Astrocyte of the spinal cord (primary cell): ENCODE data around the gene STRC.
"Not testable (repeated sequence)": the region's sequence is repeated elsewhere in the genome, so short reads cannot be mapped to it uniquely, and the experiment has no call there.

Experiments
- DNase-seq: peaks from one replicate; pipeline ENCODE4 v3.0.0; 2011; ENCODE audit warnings: low read depth, low spot score
- H3K4me3 ChIP-seq: 2 replicates; pipeline ENCODE4 v1.5.1; 2011; ENCODE audit warnings: low read depth, mild to moderate bottlenecking, low read length, moderate library complexity
- in situ Hi-C: cut with HindIII; loops from 2 replicates; pipeline ENCODE4 v1.10.0; 2017; ENCODE audit warnings: low sequenced_read_pairs
- TF ChIP-seq, protein P1 (sequence below): IDR thresholded peaks from 2 replicates; pipeline ENCODE4 v1.5.1; 2012; ENCODE audit warnings: low read depth, mild to moderate bottlenecking, low read length, inconsistent platforms

The STRC gene

DNA sequence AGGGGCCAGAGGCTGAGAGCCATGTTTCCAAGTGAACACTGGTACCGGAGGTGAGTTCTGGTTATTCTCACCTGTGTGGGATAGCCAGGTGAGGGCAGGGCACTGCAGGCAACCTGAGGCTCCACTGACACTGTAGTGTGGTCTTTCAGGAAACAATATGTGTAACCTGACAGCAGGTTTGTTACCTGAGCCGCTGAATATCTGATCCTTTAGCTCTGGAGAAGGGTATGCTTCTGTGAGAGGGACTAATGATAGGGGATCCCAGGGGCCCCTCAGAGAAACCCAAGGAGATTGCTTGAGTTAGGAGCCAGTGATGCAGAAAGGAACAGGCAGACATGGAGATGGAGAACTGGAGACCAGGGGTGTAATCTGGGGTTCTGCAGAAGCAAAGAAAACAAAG, at the start of gene STRC:
STRC (minus strand) TSS at position 101 of the 400 bp plus-strand sequence; CDS start at position 23, 78 bp downstream.
- in situ Hi-C loops = not testable (repeated sequence)

DNA sequence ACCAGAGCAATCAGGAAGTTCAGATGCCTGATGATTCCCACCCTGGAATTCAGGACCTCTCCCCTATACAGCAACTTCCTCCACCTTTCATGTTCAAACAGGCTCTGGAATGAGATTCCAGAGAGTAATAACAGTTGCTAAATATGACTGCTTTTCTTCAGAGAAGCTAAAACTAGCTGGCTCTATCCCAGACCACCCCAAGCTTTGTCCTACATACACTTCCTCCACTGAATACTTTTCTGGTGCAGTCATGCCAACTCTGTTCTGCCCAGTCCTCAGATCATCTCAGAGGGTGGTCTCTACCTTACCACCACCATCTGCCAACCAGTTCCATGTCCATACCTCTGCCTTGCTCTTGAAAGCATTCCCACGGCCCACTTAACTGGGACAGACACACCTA, 47.6 kb upstream of the STRC start:
- DNase-seq, H3K4me3 ChIP-seq, in situ Hi-C loops: not testable (repeated sequence)

More for the DNA sequence above, at the start of gene STRC:
- not testable (repeated sequence) for H3K4me3 ChIP-seq, DNase-seq

DNA sequence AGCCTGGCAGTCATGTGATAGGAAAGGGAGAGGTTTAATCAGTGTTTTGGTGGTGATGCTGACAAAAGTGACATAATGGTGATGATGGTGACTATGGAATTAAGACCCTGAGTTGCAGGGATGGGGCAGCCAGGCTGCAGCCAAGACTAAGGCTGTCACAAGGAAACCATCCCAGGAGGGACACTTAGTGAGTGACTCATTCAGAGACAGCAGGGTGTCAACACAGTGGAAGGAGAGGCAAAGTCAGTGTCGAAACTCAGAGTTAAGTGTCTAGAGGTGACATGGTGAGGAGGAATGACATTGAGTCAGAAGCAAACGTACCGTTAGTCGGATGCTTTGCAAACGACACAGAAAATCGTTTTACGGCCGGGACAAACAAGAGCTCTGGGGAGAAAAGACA, 44.7 kb upstream of the STRC start:
- DNase-seq, in situ Hi-C loops, H3K4me3 ChIP-seq: not testable (repeated sequence)

DNA sequence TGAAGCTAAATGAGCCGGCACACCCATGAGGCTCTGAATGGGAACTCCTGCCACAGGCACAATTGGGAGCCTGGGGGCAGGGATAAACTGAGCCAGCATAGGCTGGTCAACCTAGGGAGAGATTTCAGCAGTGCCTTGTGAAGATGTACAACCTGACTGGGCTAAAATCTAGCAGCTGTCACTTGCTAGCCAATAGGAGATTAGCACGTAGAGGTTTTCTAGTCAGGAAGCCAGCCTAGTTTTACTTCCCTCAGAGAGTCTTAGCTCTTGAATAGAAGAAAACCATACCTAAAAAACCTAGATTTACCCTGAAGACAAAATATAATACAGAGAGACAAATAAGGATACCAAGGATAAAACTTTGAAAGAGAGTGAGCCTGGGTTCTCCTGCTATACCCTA, 43.7 kb upstream of the STRC start:
- in situ Hi-C loops, H3K4me3 ChIP-seq, DNase-seq: not testable (repeated sequence)

DNA sequence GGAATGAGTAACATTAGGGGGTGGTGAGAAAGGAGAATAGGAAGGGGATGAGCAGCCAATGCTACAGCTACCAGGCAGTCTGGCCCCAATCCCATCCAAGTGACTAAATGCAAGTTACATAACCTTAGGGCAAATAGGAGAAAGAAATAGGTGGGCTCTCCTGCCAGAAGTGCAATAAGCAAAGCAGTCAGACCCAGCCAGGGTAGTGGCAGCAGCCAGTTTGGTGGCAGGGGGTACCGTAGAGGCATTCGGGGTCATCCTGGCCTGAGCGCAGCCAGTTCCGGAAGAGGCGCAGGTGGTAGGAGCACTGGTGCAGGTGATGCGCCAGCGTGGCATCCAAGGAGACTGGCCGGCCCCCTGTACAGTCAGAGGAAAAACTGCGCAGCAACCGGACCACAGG, 41.1 kb upstream of the STRC start:
- DNase-seq, H3K4me3 ChIP-seq, in situ Hi-C loops: not testable (repeated sequence)

DNA sequence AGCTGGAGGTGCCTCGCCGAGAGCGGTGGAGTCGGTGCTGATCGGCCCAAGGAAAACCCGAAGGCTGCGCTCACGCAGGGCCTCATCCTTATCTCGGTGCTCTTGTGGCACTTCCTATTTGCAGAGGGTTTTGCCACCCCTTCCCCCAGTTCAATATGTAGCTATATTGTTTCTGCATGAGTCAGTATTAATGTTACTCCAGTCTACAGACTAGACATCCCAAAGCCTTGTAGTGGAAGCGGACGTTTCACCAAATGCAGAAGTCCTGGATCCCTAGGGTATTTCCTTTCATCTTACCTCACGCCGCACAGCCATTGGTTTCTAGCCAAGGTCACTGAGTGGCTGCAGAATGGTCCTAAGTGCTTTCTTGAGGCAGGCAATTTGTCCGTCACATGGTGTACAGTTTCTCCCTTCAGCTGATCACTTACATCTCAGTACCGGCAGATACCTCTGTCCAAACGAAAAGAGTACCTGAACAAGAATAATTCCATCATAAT, 30.9 kb upstream of the STRC start:
- H3K4me3 ChIP-seq, DNase-seq, in situ Hi-C loops: not testable (repeated sequence)

DNA sequence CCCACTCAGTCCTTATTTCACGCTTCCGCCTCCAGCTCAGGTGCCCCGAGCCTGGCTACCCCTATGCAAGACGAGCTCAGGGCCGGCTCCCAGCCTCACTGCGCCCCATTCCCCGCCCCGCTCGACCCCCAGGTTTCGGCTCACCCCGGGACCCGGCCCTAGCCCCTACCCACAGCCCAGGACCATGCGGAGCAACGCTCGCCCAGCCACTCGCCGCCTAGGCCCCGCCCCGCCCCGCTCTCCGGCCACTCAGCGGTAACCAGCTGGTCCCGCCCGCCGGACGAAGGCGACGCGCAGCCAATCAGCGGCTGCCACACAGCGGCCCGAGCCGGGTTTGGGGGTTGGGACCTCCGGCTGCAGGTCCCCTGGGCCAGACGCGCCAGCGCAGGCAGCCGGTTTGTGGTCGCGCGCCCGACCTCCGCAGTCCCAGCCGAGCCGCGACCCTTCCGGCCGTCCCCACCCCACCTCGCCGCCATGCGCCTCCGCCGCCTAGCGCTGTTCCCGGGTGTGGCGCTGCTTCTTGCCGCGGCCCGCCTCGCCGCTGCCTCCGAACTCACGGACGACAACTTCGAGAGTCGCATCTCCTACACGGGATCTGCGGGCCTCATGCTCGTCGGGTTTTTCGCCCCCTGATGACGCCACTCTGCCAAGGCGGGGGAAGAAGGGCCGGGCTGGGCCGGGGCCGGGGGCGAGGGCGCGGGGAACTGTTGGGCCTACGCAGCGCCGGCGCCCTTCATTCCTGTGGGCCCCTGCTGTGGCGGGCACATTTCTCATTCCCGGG, 30.2 kb upstream of the STRC start, which contains the start of gene CATSPER2:
CATSPER2 (minus strand) TSS at position 196 of the 781 bp plus-strand sequence. CDS start 783 bp downstream, outside the sequence.
- TF ChIP-seq, protein P1, sequence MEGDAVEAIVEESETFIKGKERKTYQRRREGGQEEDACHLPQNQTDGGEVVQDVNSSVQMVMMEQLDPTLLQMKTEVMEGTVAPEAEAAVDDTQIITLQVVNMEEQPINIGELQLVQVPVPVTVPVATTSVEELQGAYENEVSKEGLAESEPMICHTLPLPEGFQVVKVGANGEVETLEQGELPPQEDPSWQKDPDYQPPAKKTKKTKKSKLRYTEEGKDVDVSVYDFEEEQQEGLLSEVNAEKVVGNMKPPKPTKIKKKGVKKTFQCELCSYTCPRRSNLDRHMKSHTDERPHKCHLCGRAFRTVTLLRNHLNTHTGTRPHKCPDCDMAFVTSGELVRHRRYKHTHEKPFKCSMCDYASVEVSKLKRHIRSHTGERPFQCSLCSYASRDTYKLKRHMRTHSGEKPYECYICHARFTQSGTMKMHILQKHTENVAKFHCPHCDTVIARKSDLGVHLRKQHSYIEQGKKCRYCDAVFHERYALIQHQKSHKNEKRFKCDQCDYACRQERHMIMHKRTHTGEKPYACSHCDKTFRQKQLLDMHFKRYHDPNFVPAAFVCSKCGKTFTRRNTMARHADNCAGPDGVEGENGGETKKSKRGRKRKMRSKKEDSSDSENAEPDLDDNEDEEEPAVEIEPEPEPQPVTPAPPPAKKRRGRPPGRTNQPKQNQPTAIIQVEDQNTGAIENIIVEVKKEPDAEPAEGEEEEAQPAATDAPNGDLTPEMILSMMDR = no peak
- H3K4me3 ChIP-seq = no peak within 1 kb of the TSS
- in situ Hi-C loops = no loop called here

DNA sequence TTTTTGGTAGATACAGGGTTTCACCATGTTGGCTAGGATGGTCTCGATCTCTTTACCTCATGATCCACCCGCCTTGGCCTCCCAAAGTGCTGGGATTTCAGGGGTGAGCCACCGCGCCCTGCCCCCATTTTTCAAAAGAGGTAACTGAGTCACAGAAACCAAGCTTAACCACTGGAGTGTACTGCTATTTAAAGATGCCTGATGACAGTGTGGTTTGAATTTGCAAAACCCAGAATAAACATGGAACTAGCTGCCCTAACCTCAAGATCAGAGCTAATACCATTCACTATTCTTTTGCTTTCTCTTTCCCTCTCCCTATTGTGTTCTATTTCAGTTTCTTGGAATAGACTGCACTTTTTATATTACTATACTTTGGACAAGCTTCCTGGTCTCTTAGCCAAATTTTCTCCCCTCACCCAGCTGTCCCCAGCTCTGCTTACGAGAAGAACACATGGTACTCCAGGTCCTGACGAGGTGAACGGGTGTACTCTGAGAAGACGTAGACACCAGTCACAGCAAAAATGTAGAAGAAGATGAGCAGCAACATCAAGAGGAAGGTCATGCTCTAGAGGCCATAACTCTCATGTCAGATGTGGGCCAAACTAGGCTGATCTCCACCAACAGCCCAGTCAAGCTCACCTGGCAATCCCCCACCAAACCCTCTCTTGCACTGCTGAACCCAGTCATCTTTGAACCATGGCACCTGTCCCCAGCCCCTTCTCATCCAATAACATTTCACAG, 20.0 kb upstream of the STRC start:
- in situ Hi-C loops, DNase-seq, H3K4me3 ChIP-seq: not testable (repeated sequence)

More for the DNA sequence above, 30.2 kb upstream of the STRC start, which contains the start of gene CATSPER2:
- DNase-seq = no peak

DNA sequence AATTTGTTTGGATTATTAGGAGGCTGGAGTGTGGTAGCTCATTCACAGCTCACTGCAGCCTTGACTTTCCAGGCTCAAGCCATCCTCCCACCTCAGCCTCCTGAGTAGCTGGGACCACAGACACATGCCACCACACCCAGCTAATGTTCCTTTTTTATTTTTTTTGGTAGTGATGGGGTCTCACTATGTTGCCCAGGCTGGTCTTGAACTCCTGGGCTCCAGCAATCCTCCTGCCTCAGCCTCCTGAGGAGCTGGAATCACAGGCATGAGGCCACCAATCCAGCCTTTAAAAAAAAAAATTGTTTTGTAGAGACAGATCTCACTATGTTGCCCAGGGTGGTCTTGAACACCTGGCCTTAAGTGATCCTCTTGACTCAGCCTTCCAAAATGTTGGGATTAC, 8.3 kb upstream of the STRC start:
- DNase-seq, H3K4me3 ChIP-seq, in situ Hi-C loops: not testable (repeated sequence)

DNA sequence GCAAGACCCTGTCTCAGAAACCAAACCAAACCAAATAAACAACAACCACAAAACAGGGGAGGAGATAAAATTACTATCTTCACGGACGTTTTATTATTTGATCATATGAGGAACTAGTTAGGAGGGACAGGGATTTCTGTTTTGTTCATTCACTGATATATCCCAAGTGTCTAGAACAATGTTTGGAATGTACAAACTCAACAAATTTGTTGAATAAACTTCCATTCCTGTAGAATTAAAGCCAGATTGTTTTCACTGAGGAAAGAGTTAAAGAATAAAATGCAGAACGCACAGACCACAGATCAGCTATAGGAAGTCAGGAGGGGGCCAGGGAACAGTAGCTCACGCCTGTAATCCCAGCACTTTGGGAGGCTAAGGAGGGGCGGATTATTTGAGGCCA, 6.5 kb upstream of the STRC start:
- no peak for DNase-seq

DNA sequence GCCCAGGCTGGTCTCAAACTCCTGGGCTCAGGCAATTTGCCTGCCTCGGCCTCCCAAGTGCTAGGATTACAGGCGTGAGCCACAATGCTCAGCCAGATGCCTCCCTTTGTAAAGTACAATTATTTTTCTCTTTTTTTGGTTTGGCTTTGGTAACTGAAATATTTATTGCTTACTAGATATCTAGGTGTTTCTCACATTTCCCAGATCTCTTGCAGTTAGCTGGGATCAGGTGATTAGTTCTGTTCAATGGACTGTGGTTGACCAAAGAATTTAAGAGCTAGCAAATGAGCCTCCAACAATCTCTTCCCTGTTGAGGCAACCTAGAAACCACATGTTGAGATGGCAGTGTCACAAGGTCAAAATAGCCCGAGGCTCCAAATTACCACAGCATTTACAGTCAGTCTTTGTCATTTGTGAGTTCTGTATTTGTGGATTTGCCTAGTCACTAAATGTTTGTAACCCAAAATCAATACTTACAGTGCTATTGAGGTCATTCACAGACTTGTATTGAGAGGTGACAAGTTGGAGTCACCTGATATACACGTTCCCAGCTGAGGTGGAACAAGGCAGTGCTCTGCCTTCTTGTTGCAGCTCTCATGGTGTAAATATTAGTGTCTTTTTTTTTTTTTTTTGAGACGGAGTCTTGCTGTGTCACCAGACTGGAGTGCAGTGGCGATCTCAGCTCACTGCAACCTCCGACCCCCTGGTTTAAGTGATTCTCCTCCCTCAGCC, 3.6 kb upstream of the STRC start:
- in situ Hi-C loops, H3K4me3 ChIP-seq, DNase-seq: not testable (repeated sequence)

More for the DNA sequence above, 6.5 kb upstream of the STRC start:
- in situ Hi-C loops = no loop called here
- TF ChIP-seq, protein P1 = no peak
- no peak overlapping the region for H3K4me3 ChIP-seq

DNA sequence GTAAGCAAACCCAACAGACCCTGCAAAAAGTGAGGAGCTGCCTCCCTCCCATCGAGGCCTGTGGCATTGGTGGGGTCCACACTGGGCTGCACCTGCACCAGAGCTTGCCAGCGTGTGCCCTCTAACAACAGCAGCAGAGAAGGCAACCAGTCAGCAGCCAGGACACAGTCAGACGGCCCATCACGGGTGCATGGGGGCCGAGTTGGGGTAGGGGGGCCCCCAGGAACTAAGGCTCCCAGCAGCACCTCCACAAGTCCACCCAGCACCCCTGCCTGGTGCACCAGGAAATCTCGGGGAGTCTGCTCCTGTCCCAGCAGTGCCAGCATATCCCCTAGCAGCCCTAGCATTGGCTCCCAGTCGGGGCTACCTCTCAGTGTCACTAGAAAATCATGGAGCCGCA, 850 bp downstream of the STRC start:
- in situ Hi-C loops, H3K4me3 ChIP-seq: not testable (repeated sequence)

DNA sequence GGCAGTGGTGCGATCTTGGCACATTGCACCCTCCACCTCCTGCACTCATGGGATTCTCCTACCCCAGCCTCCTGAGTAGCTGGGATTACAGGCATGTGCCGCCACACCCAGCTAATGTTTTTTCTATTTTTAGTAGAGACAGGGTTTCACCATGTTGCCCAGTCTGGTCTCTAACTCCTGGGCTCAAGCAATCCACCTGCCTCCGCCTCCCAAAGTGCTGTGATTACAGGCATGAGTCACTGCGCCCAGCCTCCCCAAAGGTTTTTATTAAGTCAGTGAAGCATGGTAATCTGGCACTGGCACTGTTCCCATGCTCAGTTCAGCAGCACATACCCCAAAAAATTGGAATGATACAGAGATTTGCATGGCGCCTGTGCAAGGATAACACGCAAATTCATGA, 16.4 kb downstream of the STRC start:
- H3K4me3 ChIP-seq, in situ Hi-C loops, DNase-seq: not testable (repeated sequence)

More for the DNA sequence above, 850 bp downstream of the STRC start:
- not testable (repeated sequence) for DNase-seq

DNA sequence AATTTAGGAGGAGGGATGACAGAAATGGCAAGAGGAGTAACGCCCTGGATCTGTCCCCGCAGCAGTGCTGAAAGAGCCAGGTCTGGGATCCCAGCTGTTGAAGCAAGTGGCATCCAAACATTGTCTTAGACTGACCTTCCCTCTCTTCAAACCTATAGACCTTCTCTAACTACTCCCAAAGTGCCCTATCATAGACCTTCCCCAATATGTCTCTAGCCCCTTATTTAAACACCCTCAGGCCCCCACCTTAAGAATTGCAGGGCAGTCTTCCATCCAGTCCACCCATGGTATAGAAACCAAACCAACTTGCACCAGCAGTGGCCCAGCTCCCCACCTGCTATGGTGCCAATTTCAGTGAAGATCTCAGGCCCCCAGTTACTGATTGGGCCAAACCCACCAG, 18.4 kb downstream of the STRC start:
- DNase-seq, H3K4me3 ChIP-seq, in situ Hi-C loops: not testable (repeated sequence)
